HG02678 (cell line): ENCODE results near the gene TJAP1.
"Not testable (repeated sequence)": the region's sequence is repeated elsewhere in the genome, so short reads cannot be mapped to it uniquely, and the experiment has no call there.

Source experiments
- ATAC-seq: cut with Tn5 transposase; IDR thresholded peaks from one replicate; pipeline ENCODE4 v1.9.1; 2021; ENCODE audit warnings: mild to moderate bottlenecking, moderate library complexity; ENCODE audit not compliant: unreplicated experiment

TJAP1 gene

GRCh38 chr6:43452896-43453295, 24.5 kb upstream of the TJAP1 start:
- no peak for ATAC-seq

GRCh38 chr6:43453831-43454230, 23.5 kb upstream of the TJAP1 start:
- no peak for ATAC-seq

- peak; percentile 61 for ATAC-seq
Measured at GRCh38 chr6:43454290-43454695, 23.1 kb upstream of the TJAP1 start.

GRCh38 chr6:43454696-43455530, 22.5 kb upstream of the TJAP1 start:
- peak; percentile 26 for ATAC-seq

- peak; percentile 23 for ATAC-seq
Measured at GRCh38 chr6:43455531-43456428, 21.6 kb upstream of the TJAP1 start, which contains the start of gene DLK2. Gene DLK2, minus strand, starts transcription at chr6:43455548. Its CDS starts 723 bp downstream, at chr6:43454825.

- no peak for ATAC-seq
Measured at GRCh38 chr6:43457643-43458042, 19.7 kb upstream of the TJAP1 start.

GRCh38 chr6:43458154-43458553, 19.2 kb upstream of the TJAP1 start:
- not testable (repeated sequence) for ATAC-seq

GRCh38 chr6:43459535-43459934, 17.8 kb upstream of the TJAP1 start:
- no peak for ATAC-seq

GRCh38 chr6:43460032-43460431, 17.3 kb upstream of the TJAP1 start:
- no peak for ATAC-seq

- no peak for ATAC-seq
Measured at GRCh38 chr6:43461936-43462335, 15.4 kb upstream of the TJAP1 start.

- no peak for ATAC-seq
Measured at GRCh38 chr6:43464337-43464736, 13.0 kb upstream of the TJAP1 start.

GRCh38 chr6:43465948-43466347, 11.4 kb upstream of the TJAP1 start:
- ATAC-seq, result no peak

- not testable (repeated sequence) for ATAC-seq
Measured at GRCh38 chr6:43467265-43467664, 10.1 kb upstream of the TJAP1 start.

GRCh38 chr6:43467752-43468151, 9.6 kb upstream of the TJAP1 start:
- ATAC-seq, result no peak

GRCh38 chr6:43468240-43468639, 9.1 kb upstream of the TJAP1 start:
- no peak for ATAC-seq

GRCh38 chr6:43468748-43469681, 8.4 kb upstream of the TJAP1 start:
- no peak for ATAC-seq

GRCh38 chr6:43469947-43470346, 7.4 kb upstream of the TJAP1 start:
- ATAC-seq, result no peak

- ATAC-seq, result no peak
Measured at GRCh38 chr6:43471399-43471798, 6.0 kb upstream of the TJAP1 start.

GRCh38 chr6:43472515-43472914, 4.9 kb upstream of the TJAP1 start:
- ATAC-seq, result no peak

GRCh38 chr6:43475516-43475915, 1.9 kb upstream of the TJAP1 start:
- ATAC-seq, result no peak

GRCh38 chr6:43476746-43477145, 624 bp upstream of the TJAP1 start:
- ATAC-seq, result no peak
